HG03469 (cell line): ENCODE measurements around the gene FCAMR.

Experiments
- ATAC-seq: cut with Tn5 transposase; IDR thresholded peaks from one replicate; pipeline ENCODE4 v1.9.1; 2021; ENCODE audit warnings: mild to moderate bottlenecking, moderate library complexity, moderate number of reproducible peaks; ENCODE audit not compliant: unreplicated experiment

FCAMR gene

GRCh38 chr1:206970446-206970845, at the start of gene FCAMR:
Gene FCAMR (minus strand): TSS chr1:206970460. CDS start chr1:206970125, 335 bp downstream.
- no peak for ATAC-seq

GRCh38 chr1:207019661-207020060, 49.4 kb upstream of the FCAMR start:
- no peak for ATAC-seq

- ATAC-seq: no peak
These were observed 48.9 kb upstream of the FCAMR start for GRCh38 chr1:207019161-207019560.

GRCh38 chr1:207018707-207019106, 48.4 kb upstream of the FCAMR start:
- ATAC-seq: no peak

GRCh38 chr1:207017615-207018559, 47.6 kb upstream of the FCAMR start:
- no peak for ATAC-seq

- no peak for ATAC-seq
These were observed 45.5 kb upstream of the FCAMR start for GRCh38 chr1:207015791-207016190.

- ATAC-seq: no peak
These were observed 44.5 kb upstream of the FCAMR start for GRCh38 chr1:207014728-207015127.

- no peak for ATAC-seq
These were observed 43.2 kb upstream of the FCAMR start for GRCh38 chr1:207013321-207014085.

- no peak for ATAC-seq
These were observed 40.5 kb upstream of the FCAMR start for GRCh38 chr1:207010726-207011125.

- no peak for ATAC-seq
These were observed 39.7 kb upstream of the FCAMR start for GRCh38 chr1:207009945-207010344.

GRCh38 chr1:207009182-207009850, 39.1 kb upstream of the FCAMR start:
- ATAC-seq: no peak

GRCh38 chr1:207007352-207008033, 37.2 kb upstream of the FCAMR start:
- no peak for ATAC-seq

- no peak for ATAC-seq
These were observed 36.7 kb upstream of the FCAMR start for GRCh38 chr1:207006914-207007313.

- no peak for ATAC-seq
These were observed 35.8 kb upstream of the FCAMR start for GRCh38 chr1:207006083-207006482.

GRCh38 chr1:207004931-207005830, 34.9 kb upstream of the FCAMR start:
- no peak for ATAC-seq

- no peak for ATAC-seq
These were observed 33.0 kb upstream of the FCAMR start for GRCh38 chr1:207003210-207003609.

- ATAC-seq: no peak
These were observed 32.5 kb upstream of the FCAMR start for GRCh38 chr1:207002724-207003146.

- ATAC-seq: no peak
These were observed 31.4 kb upstream of the FCAMR start for GRCh38 chr1:207001492-207002245.
